ENCODE measurements around the gene PNPLA3. TPM values are rescaled to one million over a fixed set of nuclear protein-coding genes. Genes with fewer than 3 reads are reported as not detected.

PNPLA3 gene
- total RNA-seq, 2 experiments from 2014 or later: 0.58 to 0.70 TPM

GRCh38 chr22:43994416-43994815, 70.8 kb downstream of the PNPLA3 start:
- H3K27ac Mint-ChIP-seq: no peak overlapping the region
- POLR2A ChIA-PET: no interaction called here
- no peaks in the 10 kb centered on the region for H3K9me3 Mint-ChIP-seq
- intact Hi-C loops (cut with micrococcal nuclease): loop anchor here (5.0 to 10.0 kb wide), 2 partner anchors 93 to 630 kb away; no protein-coding TSS in a partner anchor
- ATAC-seq: no peak
- TF ChIP-seq CTCF (IDR thresholded peaks at IDR 0.05): no peak
- peaks cover 21% of the 10 kb centered on the region for H3K4me1 Mint-ChIP-seq (ENCODE audit: low read depth)
- no peaks in the 10 kb centered on the region for H3K27me3 Mint-ChIP-seq
- CTCF ChIA-PET: interaction anchor here (1.1 to 5.1 kb wide), 9 partner anchors 19 to 632 kb away, joined by 3 to 85 read pairs (median 4); no protein-coding TSS in a partner anchor
- no peak for DNase-seq
- peaks cover 58% of the 10 kb centered on the region for H3K36me3 Mint-ChIP-seq (ENCODE audit: low read depth)
- H3K4me3 Mint-ChIP-seq: no peak overlapping the region

GRCh38 chr22:43995057-43995685, 71.6 kb downstream of the PNPLA3 start:
- no peak for TF ChIP-seq CTCF (IDR thresholded peaks at IDR 0.05)
- DNase-seq: no peak
- Mint-ChIP-seq H3K27ac (peak overlapping the region; percentile 93), H3K36me3 (ENCODE audit: low read depth) (peaks cover 52% of the 10 kb centered on the region), H3K4me1 (ENCODE audit: low read depth) (peaks cover 21% of the 10 kb centered on the region), H3K9me3 (no peaks in the 10 kb centered on the region), H3K4me3 (peak overlapping the region; percentile 85), H3K27me3 (no peaks in the 10 kb centered on the region)
- no peak for ATAC-seq
- POLR2A ChIA-PET: no interaction called here
- CTCF ChIA-PET: interaction anchor here (2.9 to 5.1 kb wide), 3 partner anchors 32 to 631 kb away, joined by 19 to 85 read pairs (median 49); no protein-coding TSS in a partner anchor
- intact Hi-C loops (cut with micrococcal nuclease): loop anchor here (10.0 kb wide), 1 partner anchor 630 kb away; no protein-coding TSS in a partner anchor

- H3K9me3 Mint-ChIP-seq: no peaks in the 10 kb centered on the region
- TF ChIP-seq CTCF (IDR thresholded peaks at IDR 0.05): no peak
- peak overlapping the region; percentile 85 for H3K4me3 Mint-ChIP-seq
- H3K4me1 Mint-ChIP-seq (ENCODE audit: low read depth): peaks cover 21% of the 10 kb centered on the region
- no peaks in the 10 kb centered on the region for H3K27me3 Mint-ChIP-seq
- DNase-seq (no peak), ATAC-seq (peak; percentile 1)
- ChIA-PET CTCF (interaction anchor here (4.2 to 5.1 kb wide), 2 partner anchors 89 to 631 kb away, joined by 49 to 85 read pairs; no protein-coding TSS in a partner anchor), POLR2A (interaction anchor here (1.0 kb wide), 1 partner anchor 28 kb away, joined by 6 read pairs; the partner anchor contains the start of gene PARVB)
- intact Hi-C loops (cut with micrococcal nuclease): loop anchor here (10.0 kb wide), 1 partner anchor 629 kb away; no protein-coding TSS in a partner anchor
- peaks cover 50% of the 10 kb centered on the region for H3K36me3 Mint-ChIP-seq (ENCODE audit: low read depth)
- H3K27ac Mint-ChIP-seq: peak overlapping the region; percentile 93
These were observed 72.2 kb downstream of the PNPLA3 start for GRCh38 chr22:43995798-43996169.

- Mint-ChIP-seq H3K4me1 (ENCODE audit: low read depth) (peaks cover 21% of the 10 kb centered on the region), H3K4me3 (peak overlapping the region; percentile 85), H3K36me3 (ENCODE audit: low read depth) (peaks cover 48% of the 10 kb centered on the region), H3K27ac (peak overlapping the region; percentile 93), H3K27me3 (no peaks in the 10 kb centered on the region), H3K9me3 (no peaks in the 10 kb centered on the region)
- ChIA-PET CTCF (interaction anchor here (4.2 to 5.1 kb wide), 2 partner anchors 88 to 630 kb away, joined by 49 to 85 read pairs; no protein-coding TSS in a partner anchor), POLR2A (interaction anchor here (1.0 kb wide), 1 partner anchor 27 kb away, joined by 6 read pairs; the partner anchor contains the start of gene PARVB)
- DNase-seq: peak; percentile 83
- TF ChIP-seq CTCF (IDR thresholded peaks at IDR 0.05): no peak
- peak; percentile 89 for ATAC-seq
- intact Hi-C loops (cut with micrococcal nuclease): loop anchor here (10.0 kb wide), 1 partner anchor 628 kb away; no protein-coding TSS in a partner anchor
These were observed 72.8 kb downstream of the PNPLA3 start for GRCh38 chr22:43996170-43996980.
